SK-N-SH (cell line): ENCODE measurements around the gene SHCBP1. TPM values are rescaled to one million over a fixed set of nuclear protein-coding genes. Genes with fewer than 3 reads are reported as not detected.

Experiments
- CTCF ChIA-PET: fragments of 300-600, 350-600 bp; formaldehyde crosslinking; extraction: SDS; loops from one replicate; lab custom pipeline; 2021; lab: Yijun Ruan, JAX
- POLR2A ChIA-PET: fragments of 350-600 bp; sonication (Branson Sonifier 250); formaldehyde crosslinking; extraction: SDS; loops from one replicate; lab custom pipeline; 2020; ENCODE audit warnings: antibody characterized with exemption, inconsistent platforms; lab: Yijun Ruan, JAX
- DNase-seq: peaks from one replicate; pipeline ENCODE4 v3.0.0; 2012
- H2AFZ ChIP-seq: fragments of 200-600 bp; sonication (generic); 2 replicates; pipeline ENCODE4 v1.8.1; 2016; ENCODE audit warnings: antibody characterized with exemption, mild to moderate bottlenecking, low read depth
- H3F3A ChIP-seq: fragments of 200-600 bp; sonication (generic); replicated peaks from 2 replicates; pipeline ENCODE3; 2016; ENCODE audit warnings: antibody characterized with exemption, mild to moderate bottlenecking; ENCODE audit not compliant: insufficient read depth
- H3K27ac ChIP-seq, 2 experiments: fragments of 200-500 bp in 1 of 2; fragments of 200-600 bp in 1 of 2; sonication (Bioruptor generic) in 1 of 2; sonication (generic), shearing (Covaris generic) in 1 of 2; 2 replicates each; pipeline versions ENCODE4 v1.5.1 to v1.6.1; 2014 to 2016; ENCODE audit warnings: low read depth in 2 of 2, inconsistent platforms in 1 of 2, low read length in 1 of 2, mild to moderate bottlenecking in 1 of 2, mixed read lengths in 1 of 2
- H3K27me3 ChIP-seq: fragments of 200-600 bp; sonication (generic), shearing (Covaris generic); 2 replicates; pipeline ENCODE4 v1.6.1; 2016; ENCODE audit warnings: mixed run types; ENCODE audit not compliant: insufficient read depth
- H3K36me3 ChIP-seq, 2 experiments: fragments of 200-500 bp in 1 of 2; fragments of 200-600 bp in 1 of 2; sonication (Bioruptor generic) in 1 of 2; sonication (generic) in 1 of 2; replicated peaks in 1 of 2; 2 replicates each; pipeline versions ENCODE3 to v1.5.1; 2014 to 2016; ENCODE audit warnings: low read length in 1 of 2, mild to moderate bottlenecking in 1 of 2; ENCODE audit not compliant: insufficient read depth in 2 of 2, control insufficient read depth in 1 of 2
- H3K4me1 ChIP-seq, 2 experiments: fragments of 200-500 bp in 1 of 2; fragments of 200-600 bp in 1 of 2; sonication (Bioruptor generic) in 1 of 2; sonication (generic), shearing (Covaris generic) in 1 of 2; 2 replicates each; pipeline versions ENCODE4 v1.5.1 to v1.6.1; 2014 to 2016; ENCODE audit warnings: low read depth in 1 of 2, low read length in 1 of 2, mixed run types in 1 of 2; ENCODE audit not compliant: insufficient read depth in 2 of 2, control insufficient read depth in 1 of 2
- H3K4me2 ChIP-seq: fragments of 200-600 bp; sonication (generic), shearing (Covaris generic); 2 replicates; pipeline ENCODE4 v1.6.1; 2017; ENCODE audit warnings: mixed run types
- H3K4me3 ChIP-seq, 2 experiments: fragments of 200-500 bp in 1 of 2; fragments of 200-600 bp in 1 of 2; sonication (Bioruptor generic) in 1 of 2; sonication (generic), shearing (Covaris generic) in 1 of 2; 2 replicates each; pipeline versions ENCODE4 v1.5.1 to v1.8.1; 2014 to 2016; ENCODE audit warnings: low read depth in 2 of 2, inconsistent platforms in 1 of 2, low read length in 1 of 2, mild to moderate bottlenecking in 1 of 2, mixed read lengths in 1 of 2, moderate library complexity in 1 of 2
- H3K79me2 ChIP-seq: fragments of 200-600 bp; sonication (generic); 2 replicates; pipeline ENCODE4 v1.8.1; 2017; ENCODE audit warnings: mild to moderate bottlenecking; ENCODE audit not compliant: insufficient read depth
- H3K9ac ChIP-seq: fragments of 200-600 bp; sonication (generic); 2 replicates; pipeline ENCODE4 v1.6.1; 2017; ENCODE audit warnings: mixed run types
- H3K9me2 ChIP-seq: fragments of 200-600 bp; sonication (generic); 2 replicates; pipeline ENCODE4 v1.6.1; 2017; ENCODE audit warnings: mixed run types
- H3K9me3 ChIP-seq: fragments of 200-600 bp; sonication (generic); 2 replicates; pipeline ENCODE4 v1.6.1; 2017; ENCODE audit warnings: mixed run types, mild to moderate bottlenecking, moderate library complexity
- H4K20me1 ChIP-seq: fragments of 200-600 bp; sonication (generic); 2 replicates; pipeline ENCODE4 v1.6.1; 2017; ENCODE audit warnings: mild to moderate bottlenecking, mixed run types; ENCODE audit not compliant: insufficient read depth
- CTCF ChIP-seq: fragments of 200-600 bp; sonication (generic); IDR thresholded peaks from 2 replicates; pipeline ENCODE4 v1.6.1; 2017; ENCODE audit warnings: antibody characterized with exemption, mild to moderate bottlenecking, moderate library complexity
- EP300 ChIP-seq, 2 experiments: IDR thresholded peaks; 2 replicates each; pipeline versions ENCODE4 v1.4.0 to v1.6.1; 2012; ENCODE audit warnings: borderline replicate concordance in 1 of 2, low read depth in 1 of 2, low read length in 1 of 2
- GABPA ChIP-seq: IDR thresholded peaks from 2 replicates; pipeline ENCODE4 v1.4.0; 2012; ENCODE audit warnings: low read depth, mild to moderate bottlenecking
- JUND ChIP-seq: IDR thresholded peaks from 2 replicates; pipeline ENCODE4 v1.4.0; 2012
- RCOR1 ChIP-seq: fragments of 150-350 bp; IDR thresholded peaks from 2 replicates; pipeline ENCODE4 v1.6.1; 2017; ENCODE audit warnings: antibody characterized with exemption, low read length
- RFX5 ChIP-seq: IDR thresholded peaks from 2 replicates; pipeline ENCODE4 v1.6.1; 2012; ENCODE audit warnings: mild to moderate bottlenecking, improper control_type of control experiment, low read length
- RXRA ChIP-seq: IDR thresholded peaks from 2 replicates; pipeline ENCODE4 v1.4.0; 2012; ENCODE audit warnings: low read depth, mild to moderate bottlenecking, borderline replicate concordance
- TCF12 ChIP-seq: IDR thresholded peaks from 2 replicates; pipeline ENCODE4 v1.4.0; 2012
- USF2 ChIP-seq: fragments of 150-350 bp; IDR thresholded peaks from 2 replicates; pipeline ENCODE4 v1.6.1; 2017; ENCODE audit warnings: antibody characterized with exemption, low read length, low read depth, borderline replicate concordance
- ZBTB33 ChIP-seq: IDR thresholded peaks from 2 replicates; pipeline ENCODE4 v1.4.0; 2012; ENCODE audit warnings: low read depth, borderline replicate concordance
- WGBS: methylation state at CpG from one replicate; pipeline ENCODE4 v1.1.6; 2017; ENCODE audit warnings: low lambda C conversion rate; 5-methylcytosine and 5-hydroxymethylcytosine counted together
- polyA plus RNA-seq, 3 experiments: library from polyadenylated mRNA; depleted of rRNA; stranded (reverse); fragments of >200 nt; gene quantifications; 2 replicates each; pipeline ENCODE4 v1.2.3, GENCODE V29; 2012
- small RNA-seq, 7 experiments: library from RNA; depleted of rRNA; stranded (forward); fragments of <200 nt; gene quantifications; one replicate each; pipeline ENCODE3, GENCODE V24; 2012
- TF ChIP-seq, protein P1 (sequence below): fragments of 150-350 bp; IDR thresholded peaks from 2 replicates; pipeline ENCODE4 v1.6.1; 2016; ENCODE audit warnings: mild to moderate bottlenecking, low read depth, low read length

SHCBP1 gene
- polyA plus RNA-seq, 1 of the 3 experiments (the other 2 are of a cell fraction): 12.5 TPM

DNA sequence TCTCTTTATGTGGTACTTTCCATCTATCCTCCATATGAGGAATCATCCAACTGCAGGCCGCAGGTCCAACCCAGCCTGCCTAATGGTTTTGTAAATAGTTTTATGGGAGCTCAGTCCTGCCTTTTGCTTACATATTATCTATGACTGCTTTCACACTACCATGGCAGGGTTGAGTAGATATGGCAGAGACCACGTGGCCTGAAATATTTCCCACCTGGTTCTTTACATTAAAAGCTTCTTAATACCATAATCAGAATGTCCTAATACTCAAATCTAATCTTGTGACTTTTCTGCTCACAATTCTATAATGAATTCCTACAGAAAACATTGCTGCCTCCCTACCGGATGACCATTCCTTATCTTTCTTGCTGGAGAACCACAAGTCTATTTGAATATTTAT, 71.7 kb downstream of the SHCBP1 start:
- no peaks in the 10 kb centered on the region for H3F3A ChIP-seq
- CTCF ChIA-PET: interaction anchor here (1.2 kb wide), 1 partner anchor 59 kb away, joined by 3 read pairs; no protein-coding TSS in a partner anchor
- H4K20me1 ChIP-seq: no peaks in the 10 kb centered on the region
- H3K4me2 ChIP-seq: no peak overlapping the region
- H3K9ac ChIP-seq: no peak overlapping the region
- TF ChIP-seq RXRA: no peak
- TF ChIP-seq RCOR1: no peak
- TF ChIP-seq, protein P1, sequence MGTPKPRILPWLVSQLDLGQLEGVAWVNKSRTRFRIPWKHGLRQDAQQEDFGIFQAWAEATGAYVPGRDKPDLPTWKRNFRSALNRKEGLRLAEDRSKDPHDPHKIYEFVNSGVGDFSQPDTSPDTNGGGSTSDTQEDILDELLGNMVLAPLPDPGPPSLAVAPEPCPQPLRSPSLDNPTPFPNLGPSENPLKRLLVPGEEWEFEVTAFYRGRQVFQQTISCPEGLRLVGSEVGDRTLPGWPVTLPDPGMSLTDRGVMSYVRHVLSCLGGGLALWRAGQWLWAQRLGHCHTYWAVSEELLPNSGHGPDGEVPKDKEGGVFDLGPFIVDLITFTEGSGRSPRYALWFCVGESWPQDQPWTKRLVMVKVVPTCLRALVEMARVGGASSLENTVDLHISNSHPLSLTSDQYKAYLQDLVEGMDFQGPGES: no peak
- no peak for TF ChIP-seq GABPA
- no peak for TF ChIP-seq TCF12
- TF ChIP-seq RFX5: no peak
- no peak for TF ChIP-seq EP300 (IDR thresholded peaks at IDR 0.05; ENCODE audit: borderline replicate concordance in 1 of 2, low read depth in 1 of 2, low read length in 1 of 2)
- no peak for TF ChIP-seq ZBTB33
- no peak for TF ChIP-seq USF2
- no peak for TF ChIP-seq CTCF
- no peak for TF ChIP-seq JUND
- no peak for DNase-seq
- no peak overlapping the region for H3K4me3 ChIP-seq
- 7% methylated on average over 3 of the region's 3 CpGs for WGBS
- POLR2A ChIA-PET: no interaction called here
- H3K9me3 ChIP-seq: no peaks in the 10 kb centered on the region
- H3K79me2 ChIP-seq: no peaks in the 10 kb centered on the region
- no peaks in the 10 kb centered on the region for H3K9me2 ChIP-seq
- no peak overlapping the region for H2AFZ ChIP-seq
- H3K27ac ChIP-seq: no peak overlapping the region
- H3K36me3 ChIP-seq: no peaks in the 10 kb centered on the region
- peaks cover 0 to under 1% of the 10 kb centered on the region in 2 experiments; a peak in 1 of 4 replicates for H3K4me1 ChIP-seq
- no peaks in the 10 kb centered on the region; the same call in 1 of the 2 replicates for H3K27me3 ChIP-seq

Small RNA genes within 50 kb of the gene (small RNA-seq; reads per million reads assigned to genes)
- gene RNU6-845P: 0 reads per million in 7 experiments

Other genes starting within 250 kb of the SHCBP1 start
- 17.5 and 22.3 TPM in 2 replicates for gene VPS35, start 67.8 kb upstream of the SHCBP1 start, polyA plus RNA-seq (2012; rRNA removed)
- gene ORC6, start 68.3 kb upstream of the SHCBP1 start, polyA plus RNA-seq (2012; rRNA removed): 17.4 and 20.2 TPM in 2 replicates
- 0.05 and 0.15 TPM in 2 replicates for gene MYLK3, start 127.0 kb upstream of the SHCBP1 start, polyA plus RNA-seq (2012; rRNA removed)
- gene C16orf87, start 209.8 kb upstream of the SHCBP1 start, polyA plus RNA-seq (2012; rRNA removed): 3.5 TPM in 2 replicates